ENCODE data around the gene KRTAP10-1.
A peak's percentile ranks its signal among the peaks of the same experiment; 100 is the strongest.

KRTAP10-1 gene

GRCh38 chr21:44519346-44520325 lies 20.4 kb downstream of the KRTAP10-1 start:
- DNase-seq (ENCODE audit: extremely low read depth in 1 of 2, low read depth in 1 of 2): no peak

GRCh38 chr21:44518686-44519085 lies 21.3 kb downstream of the KRTAP10-1 start:
- DNase-seq (ENCODE audit: extremely low read depth in 1 of 2, low read depth in 1 of 2): no peak

GRCh38 chr21:44517175-44517899 lies 22.7 kb downstream of the KRTAP10-1 start:
- peak in 1 of 2 donors; percentile 44 for DNase-seq (ENCODE audit: extremely low read depth in 1 of 2, low read depth in 1 of 2)

- no peak for DNase-seq (ENCODE audit: extremely low read depth in 1 of 2, low read depth in 1 of 2)
These were observed 23.2 kb downstream of the KRTAP10-1 start for GRCh38 chr21:44516828-44517174.

GRCh38 chr21:44516342-44516741 lies 23.7 kb downstream of the KRTAP10-1 start:
- DNase-seq (ENCODE audit: extremely low read depth in 1 of 2, low read depth in 1 of 2): no peak

- DNase-seq (ENCODE audit: extremely low read depth in 1 of 2, low read depth in 1 of 2): no peak
These were observed 24.4 kb downstream of the KRTAP10-1 start for GRCh38 chr21:44515359-44516165.

GRCh38 chr21:44514746-44515358 lies 25.1 kb downstream of the KRTAP10-1 start:
- no peak for DNase-seq (ENCODE audit: extremely low read depth in 1 of 2, low read depth in 1 of 2)

GRCh38 chr21:44514218-44514520 lies 25.8 kb downstream of the KRTAP10-1 start:
- DNase-seq (ENCODE audit: extremely low read depth in 1 of 2, low read depth in 1 of 2): no peak

GRCh38 chr21:44513389-44514217 lies 26.4 kb downstream of the KRTAP10-1 start:
- DNase-seq (ENCODE audit: extremely low read depth in 1 of 2, low read depth in 1 of 2): no peak

- DNase-seq (ENCODE audit: extremely low read depth in 1 of 2, low read depth in 1 of 2): no peak
These were observed 27.3 kb downstream of the KRTAP10-1 start for GRCh38 chr21:44512496-44513388.

- DNase-seq (ENCODE audit: extremely low read depth in 1 of 2, low read depth in 1 of 2): no peak
These were observed 28.1 kb downstream of the KRTAP10-1 start for GRCh38 chr21:44511938-44512275.

GRCh38 chr21:44511219-44511937 lies 28.6 kb downstream of the KRTAP10-1 start:
- DNase-seq (ENCODE audit: extremely low read depth in 1 of 2, low read depth in 1 of 2): no peak

GRCh38 chr21:44510508-44511218 lies 29.3 kb downstream of the KRTAP10-1 start:
- DNase-seq (ENCODE audit: extremely low read depth in 1 of 2, low read depth in 1 of 2): peak; percentile 27 to 31

- no peak for DNase-seq (ENCODE audit: extremely low read depth in 1 of 2, low read depth in 1 of 2)
These were observed 29.9 kb downstream of the KRTAP10-1 start for GRCh38 chr21:44510109-44510507.

GRCh38 chr21:44509539-44509938 lies 30.5 kb downstream of the KRTAP10-1 start:
- DNase-seq (ENCODE audit: extremely low read depth in 1 of 2, low read depth in 1 of 2): no peak

GRCh38 chr21:44508711-44509445 lies 31.1 kb downstream of the KRTAP10-1 start:
- DNase-seq (ENCODE audit: extremely low read depth in 1 of 2, low read depth in 1 of 2): no peak

- DNase-seq (ENCODE audit: extremely low read depth in 1 of 2, low read depth in 1 of 2): no peak
These were observed 31.6 kb downstream of the KRTAP10-1 start for GRCh38 chr21:44508426-44508710.
